ENCODE results near the gene ICA1.

DNA sequence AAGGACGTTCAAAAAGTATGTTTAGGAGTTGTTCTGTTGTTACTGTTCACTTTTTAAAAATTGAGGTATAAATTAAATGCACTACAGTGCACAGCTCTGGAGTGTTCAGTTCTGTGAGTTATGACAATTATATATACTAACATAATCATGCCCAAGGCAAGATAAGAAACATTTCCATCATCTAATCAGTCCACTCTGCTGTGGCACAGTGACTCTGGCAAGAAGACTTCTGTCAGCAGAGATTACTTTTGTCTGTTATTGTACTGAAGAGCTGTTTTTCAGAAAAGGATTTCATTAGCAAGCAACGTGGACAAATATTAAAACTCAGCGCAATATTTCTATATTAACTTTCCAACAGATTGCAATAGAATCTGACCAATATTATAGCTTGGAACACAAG is 32.0 kb downstream of the ICA1 start:
- TF ChIP-seq, protein P1, sequence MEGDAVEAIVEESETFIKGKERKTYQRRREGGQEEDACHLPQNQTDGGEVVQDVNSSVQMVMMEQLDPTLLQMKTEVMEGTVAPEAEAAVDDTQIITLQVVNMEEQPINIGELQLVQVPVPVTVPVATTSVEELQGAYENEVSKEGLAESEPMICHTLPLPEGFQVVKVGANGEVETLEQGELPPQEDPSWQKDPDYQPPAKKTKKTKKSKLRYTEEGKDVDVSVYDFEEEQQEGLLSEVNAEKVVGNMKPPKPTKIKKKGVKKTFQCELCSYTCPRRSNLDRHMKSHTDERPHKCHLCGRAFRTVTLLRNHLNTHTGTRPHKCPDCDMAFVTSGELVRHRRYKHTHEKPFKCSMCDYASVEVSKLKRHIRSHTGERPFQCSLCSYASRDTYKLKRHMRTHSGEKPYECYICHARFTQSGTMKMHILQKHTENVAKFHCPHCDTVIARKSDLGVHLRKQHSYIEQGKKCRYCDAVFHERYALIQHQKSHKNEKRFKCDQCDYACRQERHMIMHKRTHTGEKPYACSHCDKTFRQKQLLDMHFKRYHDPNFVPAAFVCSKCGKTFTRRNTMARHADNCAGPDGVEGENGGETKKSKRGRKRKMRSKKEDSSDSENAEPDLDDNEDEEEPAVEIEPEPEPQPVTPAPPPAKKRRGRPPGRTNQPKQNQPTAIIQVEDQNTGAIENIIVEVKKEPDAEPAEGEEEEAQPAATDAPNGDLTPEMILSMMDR (conservative IDR thresholded peaks at IDR 0.05; ENCODE audit: low read depth, low read length), result no peak
- TF ChIP-seq POLR2A (IDR thresholded peaks at IDR 0.05; ENCODE audit: low read depth, low read length), result no peak

Data from IMR-90 (cell line).